Measurements from ENCODE around the gene BIN1. TPM values are rescaled to one million over a fixed set of nuclear protein-coding genes. Genes with fewer than 3 reads are reported as not detected.

The BIN1 gene
- total RNA-seq, 1 experiment from 2014 or later, result 31.8 TPM

GRCh38 chr2:127037476-127037875, 69.5 kb downstream of the BIN1 start:
- Histone ChIP-seq H3K4me3 (replicated peaks in 1 of 2; ENCODE audit: low read depth in 1 of 2, low read length in 2 of 2) (no peak overlapping the region), H4K20me1 (ENCODE audit: insufficient read depth) (no peaks in the 10 kb centered on the region), H3K9ac (ENCODE audit: low read length) (no peak overlapping the region), H3K79me2 (ENCODE audit: insufficient read depth, low read length) (no peaks in the 10 kb centered on the region), H3K27me3 (ENCODE audit: insufficient read depth, low read length) (no peaks in the 10 kb centered on the region), H3K9me2 (ENCODE audit: insufficient read depth) (no peaks in the 10 kb centered on the region), H3K9me3 (ENCODE audit: control insufficient read depth in 1 of 2, insufficient read depth in 1 of 2, low read depth in 1 of 2, low read length in 2 of 2) (no peaks in the 10 kb centered on the region), H3K27ac (ENCODE audit: low read depth, low read length) (no peak overlapping the region), H3K4me1 (ENCODE audit: control insufficient read depth in 1 of 2, insufficient read depth in 2 of 2, low read length in 2 of 2) (no peaks in the 10 kb centered on the region), H2AFZ (ENCODE audit: low read depth, low read length, poor library complexity, severe bottlenecking) (no peak overlapping the region), H3K36me3 (ENCODE audit: control insufficient read depth in 1 of 2, insufficient read depth in 2 of 2, low read length in 2 of 2) (no peaks in the 10 kb centered on the region), H3K4me2 (ENCODE audit: low read length) (no peak overlapping the region)
- ChIA-PET RAD21 (ENCODE audit: low non-redundant PET in 1 of 2, low total read pairs in 2 of 2, uncharacterized antibody in 2 of 2, unreplicated experiment in 2 of 2) (no interaction called here), POLR2A (no interaction called here), CTCF (no interaction called here)
- no peak for ATAC-seq
- intact Hi-C loops (cut with micrococcal nuclease), result no loop called here
- no peak for TF ChIP-seq POLR2A (IDR thresholded peaks at IDR 0.05; ENCODE audit: borderline replicate concordance, extremely low read depth, insufficient read depth, insufficient read length)
- no peak for TF ChIP-seq ZBTB33 (IDR thresholded peaks at IDR 0.05; ENCODE audit: extremely low read depth, insufficient replicate concordance, low read length)
- no peak for TF ChIP-seq RAD21 (IDR thresholded peaks at IDR 0.05; ENCODE audit: low read depth)
- no TSS peak for BruUV-seq (replicated peaks)
- DNase-seq (ENCODE audit: low read depth, low spot score), result no peak

- CTCF ChIA-PET, result interaction anchor here (1.8 kb wide), 1 partner anchor 33 kb away, joined by 3 read pairs; no protein-coding TSS in a partner anchor
- no peak for DNase-seq (ENCODE audit: low read depth, low spot score)
- ATAC-seq, result 0 out of 2 replicates have a peak, but pooled peaks have one; percentile 30
- no peak overlapping the region for H3K27ac ChIP-seq (ENCODE audit: low read depth, low read length)
- H3K9me2 ChIP-seq (ENCODE audit: insufficient read depth), result no peaks in the 10 kb centered on the region
- H3K4me3 ChIP-seq (replicated peaks in 1 of 2; ENCODE audit: low read depth in 1 of 2, low read length in 2 of 2), result no peak overlapping the region
- no TSS peak for BruUV-seq (replicated peaks)
- no peaks in the 10 kb centered on the region for H3K9me3 ChIP-seq (ENCODE audit: control insufficient read depth in 1 of 2, insufficient read depth in 1 of 2, low read depth in 1 of 2, low read length in 2 of 2)
- H3K79me2 ChIP-seq (ENCODE audit: insufficient read depth, low read length), result no peaks in the 10 kb centered on the region
- POLR2A ChIA-PET, result no interaction called here
- RAD21 ChIA-PET (ENCODE audit: low non-redundant PET in 1 of 2, low total read pairs in 2 of 2, uncharacterized antibody in 2 of 2, unreplicated experiment in 2 of 2), result no interaction called here
- no peaks in the 10 kb centered on the region for H3K4me1 ChIP-seq (ENCODE audit: control insufficient read depth in 1 of 2, insufficient read depth in 2 of 2, low read length in 2 of 2)
- H4K20me1 ChIP-seq (ENCODE audit: insufficient read depth), result no peaks in the 10 kb centered on the region
- no peak overlapping the region for H3K9ac ChIP-seq (ENCODE audit: low read length)
- no peaks in the 10 kb centered on the region for H3K36me3 ChIP-seq (ENCODE audit: control insufficient read depth in 1 of 2, insufficient read depth in 2 of 2, low read length in 2 of 2)
- TF ChIP-seq CBX3 (IDR thresholded peaks at IDR 0.05; ENCODE audit: low read depth), result no peak
- no peak for TF ChIP-seq MAX (IDR thresholded peaks at IDR 0.05)
- TF ChIP-seq EGR1 (IDR thresholded peaks at IDR 0.05; ENCODE audit: low read depth), result no peak
- no peak for TF ChIP-seq SIN3A (IDR thresholded peaks at IDR 0.05; ENCODE audit: low read depth)
- TF ChIP-seq ZFX (IDR thresholded peaks at IDR 0.05), result no peak
- no peak for TF ChIP-seq SP1 (IDR thresholded peaks at IDR 0.05; ENCODE audit: low read depth)
- TF ChIP-seq ZNF274 (IDR thresholded peaks at IDR 0.05; ENCODE audit: low read depth, low read length), result no peak
- no peak for TF ChIP-seq POLR2AphosphoS5 (IDR thresholded peaks at IDR 0.05; ENCODE audit: low read depth, low read length)
- TF ChIP-seq EZH2 (IDR thresholded peaks at IDR 0.05), result no peak
- TF ChIP-seq RAD21 (IDR thresholded peaks at IDR 0.05; ENCODE audit: low read depth), result no peak
- intact Hi-C loops (cut with micrococcal nuclease), result no loop called here
- H3K4me2 ChIP-seq (ENCODE audit: low read length), result no peak overlapping the region
- no peak overlapping the region for H2AFZ ChIP-seq (ENCODE audit: low read depth, low read length, poor library complexity, severe bottlenecking)
- no peaks in the 10 kb centered on the region for H3K27me3 ChIP-seq (ENCODE audit: insufficient read depth, low read length)
These were observed 71.9 kb downstream of the BIN1 start for GRCh38 chr2:127034883-127035611.
